H9 (cell line): ENCODE data around the gene CYSLTR2. TPM values are rescaled to one million over a fixed set of nuclear protein-coding genes. Genes with fewer than 3 reads are reported as not detected.

Experiments used
- DNase-seq: peaks from one replicate; pipeline ENCODE4 v3.0.0-alpha.2; 2017
- H2AFZ ChIP-seq: one replicate; pipeline ENCODE4 v1.6.1; 2013; ENCODE audit warnings: mild to moderate bottlenecking, low read length, control low read depth, moderate library complexity
- H2AK5ac ChIP-seq: 2 replicates; pipeline ENCODE4 v1.6.1; 2013; ENCODE audit warnings: low read length, control low read depth, mixed read lengths; ENCODE audit not compliant: insufficient read length
- H2BK120ac ChIP-seq: one replicate; pipeline ENCODE4 v1.6.1; 2013; ENCODE audit warnings: low read depth, mild to moderate bottlenecking, low read length, control low read depth, inconsistent platforms; ENCODE audit not compliant: poor library complexity, severe bottlenecking
- H2BK12ac ChIP-seq: 2 replicates; pipeline ENCODE4 v1.6.1; 2013; ENCODE audit warnings: low read length, control low read depth, mixed read lengths, low read depth; ENCODE audit not compliant: insufficient read length
- H2BK15ac ChIP-seq: 2 replicates; pipeline ENCODE4 v1.6.1; 2013; ENCODE audit warnings: low read depth, low read length, control low read depth
- H2BK20ac ChIP-seq: one replicate; pipeline ENCODE4 v1.6.1; 2013; ENCODE audit warnings: low read depth, mild to moderate bottlenecking, low read length, control low read depth, inconsistent platforms; ENCODE audit not compliant: poor library complexity, severe bottlenecking
- H2BK5ac ChIP-seq: 2 replicates; pipeline ENCODE4 v1.6.1; 2013; ENCODE audit warnings: low read length, control low read depth, mixed read lengths; ENCODE audit not compliant: insufficient read length
- H3K14ac ChIP-seq: 2 replicates; pipeline ENCODE4 v1.6.1; 2013; ENCODE audit warnings: low read length, control low read depth; ENCODE audit not compliant: insufficient read depth
- H3K18ac ChIP-seq: 2 replicates; pipeline ENCODE4 v1.6.1; 2013; ENCODE audit warnings: low read depth, mild to moderate bottlenecking, mixed read lengths, low read length, control low read depth; ENCODE audit not compliant: insufficient read length
- H3K23ac ChIP-seq: 2 replicates; pipeline ENCODE4 v1.6.1; 2013; ENCODE audit warnings: low read length, control low read depth, mixed read lengths, low read depth; ENCODE audit not compliant: insufficient read length
- H3K23me2 ChIP-seq: 2 replicates; pipeline ENCODE4 v1.6.1; 2013; ENCODE audit warnings: low read depth, mild to moderate bottlenecking, mixed read lengths, low read length, control low read depth; ENCODE audit not compliant: insufficient read length, poor library complexity, severe bottlenecking
- H3K27ac ChIP-seq: 2 replicates; pipeline ENCODE4 v1.5.1; 2013; ENCODE audit warnings: low read length, control low read depth, mixed read lengths, low read depth; ENCODE audit not compliant: insufficient read length
- H3K27me3 ChIP-seq: 2 replicates; pipeline ENCODE4 v1.6.1; 2013; ENCODE audit warnings: low read length, control low read depth, inconsistent platforms; ENCODE audit not compliant: insufficient read depth
- H3K4ac ChIP-seq: 2 replicates; pipeline ENCODE4 v1.6.1; 2013; ENCODE audit warnings: low read depth, mild to moderate bottlenecking, control low read depth, inconsistent platforms, low read length, moderate library complexity
- H3K4me1 ChIP-seq: 2 replicates; pipeline ENCODE4 v1.6.1; 2013; ENCODE audit warnings: low read length, control low read depth, inconsistent platforms; ENCODE audit not compliant: insufficient read depth
- H3K4me2 ChIP-seq: 2 replicates; pipeline ENCODE4 v1.6.1; 2013; ENCODE audit warnings: low read length, control low read depth, mixed read lengths; ENCODE audit not compliant: insufficient read length, insufficient read depth
- H3K56ac ChIP-seq: 2 replicates; pipeline ENCODE4 v1.6.1; 2013; ENCODE audit warnings: low read depth, mild to moderate bottlenecking, mixed read lengths, low read length, control low read depth; ENCODE audit not compliant: insufficient read length
- H3K79me1 ChIP-seq: 2 replicates; pipeline ENCODE4 v1.6.1; 2013; ENCODE audit warnings: low read depth, mild to moderate bottlenecking, moderate library complexity, low read length, control low read depth, inconsistent platforms; ENCODE audit not compliant: insufficient read depth, poor library complexity, severe bottlenecking
- H3K79me2 ChIP-seq: 2 replicates; pipeline ENCODE4 v1.6.1; 2013; ENCODE audit warnings: low read length, control low read depth, inconsistent platforms; ENCODE audit not compliant: insufficient read depth
- H3K9ac ChIP-seq: 2 replicates; pipeline ENCODE4 v1.6.1; 2013; ENCODE audit warnings: low read length, control low read depth, mixed read lengths; ENCODE audit not compliant: insufficient read length; ENCODE audit errors: extremely low read depth
- H3K9me3 ChIP-seq: one replicate; pipeline ENCODE4 v1.6.1; 2013; ENCODE audit warnings: low read depth, low read length, inconsistent platforms; ENCODE audit not compliant: control insufficient read depth
- H3T11ph ChIP-seq: one replicate; pipeline ENCODE4 v1.6.1; 2013; ENCODE audit warnings: mild to moderate bottlenecking, low read length, control low read depth, inconsistent platforms
- H4K20me1 ChIP-seq: one replicate; pipeline ENCODE4 v1.6.1; 2013; ENCODE audit not compliant: control insufficient read depth, insufficient read length, insufficient read depth
- H4K5ac ChIP-seq: 2 replicates; pipeline ENCODE4 v1.6.1; 2013; ENCODE audit warnings: low read depth, mild to moderate bottlenecking, mixed read lengths, low read length, control low read depth; ENCODE audit not compliant: insufficient read length
- H4K8ac ChIP-seq: replicated peaks from 2 replicates; pipeline ENCODE4 v1.6.1; 2013; ENCODE audit warnings: low read length, control low read depth, mixed read lengths, low read depth; ENCODE audit not compliant: insufficient read length
- H4K91ac ChIP-seq: 2 replicates; pipeline ENCODE4 v1.6.1; 2013; ENCODE audit warnings: low read depth, mild to moderate bottlenecking, moderate library complexity, mixed read lengths, low read length, control low read depth; ENCODE audit not compliant: insufficient read length
- H3K27ac Mint-ChIP-seq, 3 experiments: 2 replicates in 2 of 3; 3 replicates in 1 of 3; pipeline ENCODE4 v1.8.0; 2020 to 2021; ENCODE audit warnings: mixed read lengths in 3 of 3, mild to moderate bottlenecking in 1 of 3, moderate library complexity in 1 of 3
- H3K27me3 Mint-ChIP-seq: 2 replicates; pipeline ENCODE4 v1.8.0; 2021; ENCODE audit warnings: low read depth, mild to moderate bottlenecking, moderate library complexity, mixed read lengths
- H3K36me3 Mint-ChIP-seq, 3 experiments: 2 replicates in 2 of 3; 3 replicates in 1 of 3; pipeline ENCODE4 v1.8.0; 2020 to 2021; ENCODE audit warnings: low read depth in 3 of 3, mixed read lengths in 3 of 3; ENCODE audit not compliant: insufficient read depth in 1 of 3
- H3K4me1 Mint-ChIP-seq, 2 experiments: 2 replicates each; pipeline ENCODE4 v1.8.0; 2020; ENCODE audit warnings: mixed read lengths in 2 of 2
- H3K4me3 Mint-ChIP-seq, 2 experiments: 2 replicates in 1 of 2; 3 replicates in 1 of 2; pipeline ENCODE4 v1.8.0; 2020 to 2021; ENCODE audit warnings: mild to moderate bottlenecking in 2 of 2, mixed read lengths in 2 of 2, moderate library complexity in 1 of 2
- H3K9me3 Mint-ChIP-seq, 2 experiments: 2 replicates in 1 of 2; 3 replicates in 1 of 2; pipeline ENCODE4 v1.8.0; 2020; ENCODE audit warnings: mild to moderate bottlenecking in 2 of 2, mixed read lengths in 2 of 2, moderate library complexity in 1 of 2
- WGBS: extraction: QIAGEN DNeasy Blood & Tissue Kit; methylation state at CpG from one replicate; pipeline ENCODE4 v1.1.7; 2013; ENCODE audit warnings: missing lambda C conversion rate, low lambda C conversion rate, mixed read lengths; ENCODE audit not compliant: insufficient read length; ENCODE audit errors: extremely low coverage; 5-methylcytosine and 5-hydroxymethylcytosine counted together
- total RNA-seq: library from RNA; stranded (reverse); gene quantifications from 2 replicates; pipeline ENCODE4 v1.2.1, GENCODE V29; 2021
- TF ChIP-seq, protein P1 (sequence below): fragments of 200-600 bp; sonication (generic); conservative IDR thresholded peaks from 3 replicates; pipeline ENCODE4 v1.8.0; 2021; ENCODE audit warnings: antibody characterized with exemption, mild to moderate bottlenecking

CYSLTR2 gene
- total RNA-seq, 1 experiment from 2014 or later = not detected

GRCh38 chr13:48710160-48710559 is 56.4 kb downstream of the CYSLTR2 start:
- Histone ChIP-seq H3K14ac (no peak overlapping the region), H4K20me1 (no peaks in the 10 kb centered on the region), H3K4me1 (no peaks in the 10 kb centered on the region), H3K18ac (no peak overlapping the region), H3K79me1 (no peaks in the 10 kb centered on the region), H2BK15ac (no peak overlapping the region), H3K23me2 (no peaks in the 10 kb centered on the region), H2BK12ac (no peak overlapping the region), H2AK5ac (no peak overlapping the region), H2BK5ac (no peak overlapping the region), H2BK120ac (no peak overlapping the region), H4K5ac (no peak overlapping the region), H3K27me3 (no peaks in the 10 kb centered on the region), H4K91ac (no peak overlapping the region), H2AFZ (no peak overlapping the region), H3T11ph (no peak overlapping the region), H3K9ac (no peak overlapping the region), H3K27ac (no peak overlapping the region), H2BK20ac (no peak overlapping the region), H3K23ac (no peak overlapping the region), H3K9me3 (peaks cover 6% of the 10 kb centered on the region), H3K4me2 (no peak overlapping the region), H4K8ac (no peak overlapping the region), H3K56ac (no peak overlapping the region), H3K4ac (no peak overlapping the region), H3K79me2 (no peaks in the 10 kb centered on the region)
- WGBS = no CpG with 5 or more reads among the region's 1 CpG
- H3K9me3 Mint-ChIP-seq = peaks cover 29 to 40% of the 10 kb centered on the region in 2 experiments
- H3K36me3 Mint-ChIP-seq = peaks cover 5 to 29% (median 15%) of the 10 kb centered on the region in 3 experiments; a peak in 6 of 7 replicates
- no peak overlapping the region for H3K27ac Mint-ChIP-seq
- H3K27me3 Mint-ChIP-seq = peaks cover 2% of the 10 kb centered on the region; the same call in 1 of the 2 replicates
- H3K4me1 Mint-ChIP-seq = peaks cover 15 to 18% of the 10 kb centered on the region in 2 experiments
- TF ChIP-seq, protein P1, sequence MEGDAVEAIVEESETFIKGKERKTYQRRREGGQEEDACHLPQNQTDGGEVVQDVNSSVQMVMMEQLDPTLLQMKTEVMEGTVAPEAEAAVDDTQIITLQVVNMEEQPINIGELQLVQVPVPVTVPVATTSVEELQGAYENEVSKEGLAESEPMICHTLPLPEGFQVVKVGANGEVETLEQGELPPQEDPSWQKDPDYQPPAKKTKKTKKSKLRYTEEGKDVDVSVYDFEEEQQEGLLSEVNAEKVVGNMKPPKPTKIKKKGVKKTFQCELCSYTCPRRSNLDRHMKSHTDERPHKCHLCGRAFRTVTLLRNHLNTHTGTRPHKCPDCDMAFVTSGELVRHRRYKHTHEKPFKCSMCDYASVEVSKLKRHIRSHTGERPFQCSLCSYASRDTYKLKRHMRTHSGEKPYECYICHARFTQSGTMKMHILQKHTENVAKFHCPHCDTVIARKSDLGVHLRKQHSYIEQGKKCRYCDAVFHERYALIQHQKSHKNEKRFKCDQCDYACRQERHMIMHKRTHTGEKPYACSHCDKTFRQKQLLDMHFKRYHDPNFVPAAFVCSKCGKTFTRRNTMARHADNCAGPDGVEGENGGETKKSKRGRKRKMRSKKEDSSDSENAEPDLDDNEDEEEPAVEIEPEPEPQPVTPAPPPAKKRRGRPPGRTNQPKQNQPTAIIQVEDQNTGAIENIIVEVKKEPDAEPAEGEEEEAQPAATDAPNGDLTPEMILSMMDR = no peak
- no peak for DNase-seq
- no peak overlapping the region for H3K4me3 Mint-ChIP-seq
